Esophagus (tissue), 2 donors: ENCODE measurements around the gene RAP1GAP2. TPM values are rescaled to one million over a fixed set of nuclear protein-coding genes. Genes with fewer than 3 reads are reported as not detected.

Experiments
- H3K27ac ChIP-seq, 2 donors: one replicate each; pipeline ENCODE4 v1.5.1; 2013; ENCODE audit warnings: low read depth in 2 of 2, mild to moderate bottlenecking in 2 of 2, inconsistent platforms in 1 of 2, low read length in 1 of 2, moderate library complexity in 1 of 2
- H3K27me3 ChIP-seq, 2 donors: one replicate each; pipeline ENCODE4 v1.6.1; 2013; ENCODE audit warnings: low read length in 2 of 2, control low read depth in 1 of 2, mild to moderate bottlenecking in 1 of 2; ENCODE audit not compliant: insufficient read depth in 2 of 2, control insufficient read depth in 1 of 2
- H3K36me3 ChIP-seq, 2 donors: one replicate each; pipeline ENCODE4 v1.6.1; 2013; ENCODE audit warnings: low read length in 1 of 2; ENCODE audit not compliant: control insufficient read depth in 2 of 2, insufficient read depth in 2 of 2
- H3K4me1 ChIP-seq, 2 donors: one replicate each; pipeline ENCODE4 v1.6.1; 2013; ENCODE audit warnings: low read length in 1 of 2; ENCODE audit not compliant: control insufficient read depth in 2 of 2, insufficient read depth in 2 of 2
- H3K4me3 ChIP-seq, 2 donors: one replicate each; pipeline ENCODE4 v1.5.1; 2013; ENCODE audit warnings: low read length in 2 of 2, mild to moderate bottlenecking in 2 of 2, low read depth in 1 of 2, moderate library complexity in 1 of 2
- H3K9me3 ChIP-seq, 2 donors: one replicate each; pipeline ENCODE4 v1.6.1; 2013; ENCODE audit warnings: mild to moderate bottlenecking in 2 of 2, low read depth in 1 of 2, low read length in 1 of 2, moderate library complexity in 1 of 2; ENCODE audit not compliant: control insufficient read depth in 2 of 2, insufficient read depth in 1 of 2
- WGBS, 2 donors: extraction: QIAGEN DNeasy Blood & Tissue Kit; methylation state at CpG; one replicate each; pipeline ENCODE4 v1.1.7; 2013; 5-methylcytosine and 5-hydroxymethylcytosine counted together
- polyA plus RNA-seq, 2 donors: library from polyadenylated mRNA; stranded (reverse); fragments of 200-250 nt; gene quantifications; one replicate each; pipeline ENCODE4 v1.2.3, GENCODE V29; 2013
- donor health status: healthy with polysubstance abuse.
- donor health status: Bipolar disorder and iron deficiency.

The RAP1GAP2 gene
- polyA plus RNA-seq, 2 donors: 3.6 to 5.1 TPM

DNA sequence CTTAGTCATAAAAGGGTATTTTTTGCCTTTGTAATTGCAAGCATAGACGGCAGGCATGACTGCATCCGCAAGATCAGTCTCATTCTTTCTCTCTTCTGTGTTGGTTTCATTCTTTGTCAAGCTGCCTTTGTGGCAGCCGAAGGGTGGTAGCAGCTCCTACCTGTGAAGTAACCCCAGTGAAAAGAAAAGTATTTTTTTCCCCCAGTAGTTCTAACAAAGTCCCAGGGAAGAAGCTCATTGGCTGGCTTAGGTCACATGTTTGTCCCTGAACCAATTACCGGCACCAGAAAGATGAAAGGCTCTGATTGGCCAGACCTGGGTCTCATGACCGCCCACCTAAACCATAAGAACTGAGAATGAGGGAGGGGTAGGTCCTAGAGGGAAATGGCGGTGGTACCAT is 110.7 kb downstream of the RAP1GAP2 start:
- Histone ChIP-seq H3K36me3 (no peaks in the 10 kb centered on the region), H3K9me3 (peaks cover 0 to 2% of the 10 kb centered on the region in 2 donors), H3K4me3 (no peak overlapping the region), H3K27me3 (no peaks in the 10 kb centered on the region), H3K27ac (no peak overlapping the region), H3K4me1 (no peaks in the 10 kb centered on the region)
- 80 to 81% methylated on average over 6 of the region's 6 CpGs for WGBS, 2 donors

DNA sequence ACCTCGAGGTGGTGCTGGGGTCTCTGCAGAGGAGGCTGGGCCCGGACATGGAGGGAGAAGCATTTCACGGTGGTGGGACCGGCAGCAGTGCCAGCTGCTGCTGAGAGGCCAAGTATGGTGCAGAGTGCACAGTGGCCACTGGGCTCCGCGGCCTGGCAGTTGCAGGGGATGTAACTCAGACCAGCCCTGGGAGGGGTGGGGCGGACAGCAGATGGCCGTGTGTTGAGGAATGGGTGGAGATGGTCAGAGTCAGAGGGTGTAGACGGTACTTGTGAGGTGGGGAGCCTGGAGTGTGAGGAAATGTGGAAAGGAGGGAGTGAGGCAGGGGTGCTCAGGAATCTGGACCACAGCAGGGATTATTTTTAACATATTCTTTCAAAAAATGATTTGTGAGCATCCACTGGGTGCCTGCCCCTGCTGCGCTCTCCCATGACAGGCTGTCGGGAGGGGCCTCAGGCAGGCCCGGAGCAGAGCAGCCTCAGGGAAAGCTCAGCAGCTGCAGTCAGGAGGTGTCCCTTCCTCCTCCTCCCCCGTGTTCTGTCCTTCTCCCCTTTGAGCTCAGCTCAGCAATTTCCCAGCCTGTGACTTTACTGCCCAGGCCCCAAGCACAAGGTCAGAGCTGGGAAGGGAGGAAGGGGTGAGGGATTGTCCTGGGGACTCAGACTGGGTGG is 113.1 kb downstream of the RAP1GAP2 start:
- peaks cover 0 to 2% of the 10 kb centered on the region in 2 donors for H3K9me3 ChIP-seq
- no peak overlapping the region for H3K27ac ChIP-seq
- no peaks in the 10 kb centered on the region for H3K27me3 ChIP-seq
- H3K4me1 ChIP-seq: no peaks in the 10 kb centered on the region
- H3K36me3 ChIP-seq: no peaks in the 10 kb centered on the region
- 77 to 78% methylated on average over 13 of the region's 13 CpGs for WGBS, 2 donors
- H3K4me3 ChIP-seq: no peak overlapping the region

DNA sequence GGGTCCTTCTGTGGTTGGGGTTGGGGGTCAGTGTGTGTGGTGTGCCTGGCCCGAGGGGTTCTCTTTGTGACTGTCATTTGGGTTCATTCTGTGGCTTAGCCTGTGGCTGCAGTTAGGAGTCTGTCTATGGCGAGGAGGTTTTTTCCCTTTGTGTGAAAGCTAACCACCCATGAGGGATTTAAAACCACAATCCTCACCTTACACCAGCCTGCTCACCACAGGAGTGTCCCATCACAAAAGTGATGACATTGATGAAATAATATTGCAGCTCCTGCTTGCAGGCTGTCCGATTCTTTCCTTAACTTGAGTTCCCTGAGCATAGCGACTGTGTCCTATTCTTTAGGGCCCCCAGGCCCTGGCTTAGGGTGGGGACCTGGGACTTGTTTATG is 113.6 kb downstream of the RAP1GAP2 start:
- no peaks in the 10 kb centered on the region for H3K36me3 ChIP-seq
- H3K27ac ChIP-seq: no peak overlapping the region
- H3K27me3 ChIP-seq: no peaks in the 10 kb centered on the region
- no peak overlapping the region for H3K4me3 ChIP-seq
- H3K9me3 ChIP-seq: peaks cover 0 to 2% of the 10 kb centered on the region in 2 donors
- no peaks in the 10 kb centered on the region for H3K4me1 ChIP-seq
- WGBS, 2 donors: 78 to 84% methylated on average over 4 of the region's 4 CpGs

DNA sequence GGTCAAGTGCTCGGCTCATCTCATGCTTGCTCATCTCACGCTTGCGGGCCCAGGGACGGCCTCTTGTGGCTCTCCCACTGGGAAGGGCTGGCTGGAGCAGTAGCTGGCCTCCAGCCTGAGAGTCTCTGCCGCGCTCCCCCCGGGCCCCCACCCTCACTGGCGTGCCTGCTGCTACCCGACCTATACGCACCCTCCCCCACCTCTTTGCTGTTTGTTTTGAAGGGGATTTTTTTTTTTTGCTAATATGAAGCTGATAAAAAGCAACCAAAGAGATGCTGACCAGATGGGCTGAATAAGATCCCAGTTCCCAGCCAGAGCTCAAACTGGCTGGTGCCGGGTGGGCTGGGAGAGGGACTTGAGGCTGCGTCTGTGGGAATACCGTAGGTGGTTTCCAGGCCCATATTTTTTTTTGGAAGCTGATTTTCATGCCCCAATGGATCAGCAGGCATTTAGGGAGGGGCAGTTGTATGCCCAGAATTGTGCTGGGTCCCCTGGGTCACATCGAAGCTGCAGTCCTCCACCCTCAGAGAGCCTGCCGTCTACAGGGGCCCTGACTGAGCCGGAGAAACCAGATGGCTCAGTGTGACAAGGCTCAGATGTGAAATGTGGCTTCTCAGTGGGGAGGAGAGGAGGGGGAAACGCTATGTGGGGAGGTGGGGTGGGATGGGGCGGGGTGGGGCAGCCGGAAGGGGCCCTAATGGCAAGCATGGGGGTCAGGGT is 115.0 kb downstream of the RAP1GAP2 start:
- Histone ChIP-seq H3K27ac (no peak overlapping the region), H3K36me3 (no peaks in the 10 kb centered on the region), H3K4me3 (no peak overlapping the region), H3K4me1 (no peaks in the 10 kb centered on the region), H3K27me3 (no peaks in the 10 kb centered on the region), H3K9me3 (peaks cover 0 to 2% of the 10 kb centered on the region in 2 donors)
- 60 to 62% methylated on average over 19 of the region's 19 CpGs for WGBS, 2 donors

DNA sequence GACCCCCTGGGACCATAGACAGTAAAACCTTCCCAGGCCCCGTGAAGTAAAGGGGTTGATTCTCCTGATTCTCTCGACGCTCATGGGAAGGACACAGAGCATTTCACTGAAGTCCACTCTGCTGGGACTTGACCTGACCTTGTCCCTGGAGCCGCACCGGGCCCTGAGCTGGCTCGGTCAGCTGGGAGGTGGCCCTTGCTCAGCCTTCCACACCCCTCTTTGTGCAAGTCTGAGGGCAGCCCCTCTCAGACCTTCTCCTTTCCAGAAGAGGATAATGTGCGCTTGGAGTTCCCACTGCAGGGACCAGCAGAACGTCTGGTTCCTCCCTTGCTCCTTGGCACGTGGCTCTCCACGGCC is 115.5 kb downstream of the RAP1GAP2 start:
- no peaks in the 10 kb centered on the region for H3K36me3 ChIP-seq
- WGBS, 2 donors: 48 to 73% methylated on average over 10 of the region's 10 CpGs
- H3K27ac ChIP-seq: no peak overlapping the region

DNA sequence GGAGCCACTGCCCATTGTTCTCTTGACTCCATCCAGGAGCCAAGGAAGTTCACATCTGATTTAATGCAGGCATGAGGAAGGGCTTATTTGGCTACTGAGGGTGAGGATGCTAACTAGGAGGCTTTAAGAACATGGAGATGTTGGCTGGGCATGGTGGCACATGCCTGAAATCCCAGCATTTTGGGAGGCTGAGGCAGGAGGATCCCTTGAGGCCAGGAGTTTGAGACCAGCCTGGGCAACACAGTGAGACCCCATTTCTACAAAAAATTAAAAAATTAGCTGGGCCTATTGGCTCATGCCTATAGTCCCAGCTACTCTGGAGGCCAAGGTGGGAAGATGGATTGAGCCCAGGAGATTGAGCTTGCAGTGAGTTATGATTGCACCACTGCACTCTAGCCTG is 116.5 kb downstream of the RAP1GAP2 start:
- Histone ChIP-seq H3K4me1 (no peaks in the 10 kb centered on the region), H3K4me3 (no peak overlapping the region), H3K9me3 (no peaks in the 10 kb centered on the region), H3K36me3 (no peaks in the 10 kb centered on the region), H3K27me3 (no peaks in the 10 kb centered on the region), H3K27ac (no peak overlapping the region)

More for the DNA sequence above, 115.5 kb downstream of the RAP1GAP2 start:
- Histone ChIP-seq H3K4me3 (no peak overlapping the region), H3K9me3 (peaks cover 0 to 2% of the 10 kb centered on the region in 2 donors), H3K27me3 (no peaks in the 10 kb centered on the region), H3K4me1 (no peaks in the 10 kb centered on the region)

DNA sequence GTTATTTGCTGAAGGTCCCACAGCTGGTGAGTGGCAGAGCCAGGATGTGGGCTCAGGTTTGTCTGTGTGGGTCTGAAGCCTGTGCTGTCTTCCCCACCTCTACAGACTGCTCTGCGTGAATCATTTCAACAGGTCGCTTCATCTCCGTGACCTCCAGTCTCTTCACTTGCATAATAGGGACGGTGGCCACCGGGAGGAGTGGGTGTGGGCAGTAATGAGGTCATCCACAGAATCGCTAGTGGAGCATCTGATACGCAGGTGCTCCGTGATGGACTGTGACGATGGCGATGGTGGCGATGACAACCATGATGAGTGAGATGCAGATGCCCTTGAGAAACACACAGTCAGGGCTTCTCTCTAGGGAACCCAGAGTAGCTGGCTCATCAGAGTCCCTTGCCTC is 120.2 kb downstream of the RAP1GAP2 start:
- no peaks in the 10 kb centered on the region for H3K27me3 ChIP-seq
- no peak overlapping the region for H3K27ac ChIP-seq
- H3K4me3 ChIP-seq: no peak overlapping the region
- H3K9me3 ChIP-seq: no peaks in the 10 kb centered on the region
- WGBS, 2 donors: 94% methylated on average over 11 of the region's 11 CpGs
- H3K4me1 ChIP-seq: no peaks in the 10 kb centered on the region
- no peaks in the 10 kb centered on the region for H3K36me3 ChIP-seq

DNA sequence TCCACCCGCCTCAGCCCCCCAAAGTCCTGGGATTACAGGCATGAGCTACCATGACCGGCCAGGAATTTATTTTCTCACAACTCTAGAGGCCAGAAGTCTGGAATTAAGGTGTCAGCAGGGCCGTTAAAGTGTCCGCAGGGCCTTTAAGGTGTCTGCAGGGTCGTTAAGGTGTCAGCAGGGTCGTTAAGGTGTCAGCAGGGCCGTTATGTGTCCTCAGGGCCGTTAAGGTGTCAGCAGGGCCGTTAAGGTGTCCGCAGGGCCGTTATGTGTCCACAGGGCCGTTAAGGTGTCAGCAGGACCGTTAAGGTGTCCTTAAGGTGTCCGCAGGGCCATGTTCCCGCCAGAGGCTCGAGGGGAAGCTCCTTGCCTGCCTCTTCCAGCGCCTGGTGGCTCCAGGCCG is 125.2 kb downstream of the RAP1GAP2 start:
- Histone ChIP-seq H3K27ac (no peak overlapping the region), H3K36me3 (no peaks in the 10 kb centered on the region), H3K9me3 (no peaks in the 10 kb centered on the region), H3K4me1 (peaks cover 0 to 7% of the 10 kb centered on the region in 2 donors), H3K27me3 (no peaks in the 10 kb centered on the region), H3K4me3 (no peak overlapping the region)
- 79 to 80% methylated on average over 18 of the region's 18 CpGs for WGBS, 2 donors

DNA sequence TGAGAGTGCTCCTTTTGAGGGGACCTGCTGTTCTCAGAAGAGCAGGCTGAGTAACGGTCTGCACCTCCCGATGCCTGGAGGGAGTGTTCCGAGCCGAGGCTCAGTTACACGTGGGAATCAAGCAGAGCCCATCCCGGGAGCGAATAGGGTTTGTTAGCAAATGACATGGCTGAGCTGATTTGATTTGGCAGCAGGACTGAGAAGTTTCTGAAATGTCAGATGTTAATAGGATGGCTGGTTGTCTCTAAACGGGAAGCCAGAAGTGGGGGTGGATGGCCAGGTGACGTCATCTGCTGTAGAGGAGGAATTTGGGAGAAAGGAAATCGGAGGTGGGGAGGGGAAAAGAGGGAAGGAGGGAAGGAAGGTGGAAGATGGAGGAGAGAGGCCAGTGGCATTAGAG is 128.0 kb downstream of the RAP1GAP2 start:
- H3K36me3 ChIP-seq: no peaks in the 10 kb centered on the region
- no peak overlapping the region for H3K27ac ChIP-seq
- no peaks in the 10 kb centered on the region for H3K9me3 ChIP-seq
- H3K4me1 ChIP-seq: peaks cover 0 to 7% of the 10 kb centered on the region in 2 donors
- WGBS, 2 donors: 27 to 40% methylated on average over 10 of the region's 10 CpGs
- H3K4me3 ChIP-seq: no peak overlapping the region
- no peaks in the 10 kb centered on the region for H3K27me3 ChIP-seq

DNA sequence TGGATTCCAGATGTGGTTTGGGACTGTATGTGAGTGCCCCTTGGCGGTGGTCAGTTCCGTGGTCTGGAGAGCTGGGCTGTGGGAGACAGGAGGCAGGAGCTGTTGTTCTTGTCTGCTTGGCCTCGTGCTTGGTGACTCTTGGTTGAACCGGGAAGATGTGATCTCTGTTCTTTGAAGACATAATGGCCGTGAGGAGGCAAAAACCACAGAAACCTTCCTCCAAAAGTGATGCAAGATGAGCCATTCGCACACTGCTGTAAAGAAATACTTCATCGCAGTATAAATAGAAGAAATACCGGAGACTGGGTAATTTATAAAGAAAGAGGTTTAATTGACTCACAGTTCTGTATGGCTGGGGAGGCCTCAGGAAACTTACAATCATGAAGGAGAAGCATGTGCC is 128.8 kb downstream of the RAP1GAP2 start:
- no peaks in the 10 kb centered on the region for H3K36me3 ChIP-seq
- H3K27me3 ChIP-seq: no peaks in the 10 kb centered on the region
- no peaks in the 10 kb centered on the region for H3K9me3 ChIP-seq
- H3K27ac ChIP-seq: no peak overlapping the region
- WGBS, 2 donors: 85 to 89% methylated on average over 8 of the region's 8 CpGs
- H3K4me3 ChIP-seq: no peak overlapping the region
- H3K4me1 ChIP-seq: peaks cover 0 to 7% of the 10 kb centered on the region in 2 donors
